NCI-H2107 treated with DMSO at 0.1 percent for 48 hours (cell line): ENCODE measurements around the gene LCE3A.

ENCODE experiments used
- DNase-seq: peaks from one replicate; lab custom pipeline; 2025; ENCODE audit not compliant: unreplicated experiment; lab: John Stamatoyannopoulos, UW

LCE3A gene

GRCh38 chr1:152577168-152577567 is 45.7 kb downstream of the LCE3A start:
- DNase-seq = no peak
